ENCODE results near the gene CNTNAP2.
"Not testable (repeated sequence)": the region's sequence is repeated elsewhere in the genome, so short reads cannot be mapped to it uniquely, and the experiment has no call there.

Gene CNTNAP2

GRCh38 chr7:148397056-148397455, 2280.5 kb downstream of the CNTNAP2 start:
- DNase-seq, result no peak

GRCh38 chr7:148397551-148397950, 2280.9 kb downstream of the CNTNAP2 start:
- no peak for DNase-seq

GRCh38 chr7:148397985-148398384, 2281.4 kb downstream of the CNTNAP2 start:
- no peak for DNase-seq

GRCh38 chr7:148398844-148399365, 2282.3 kb downstream of the CNTNAP2 start:
- no peak for DNase-seq

- DNase-seq, result no peak
Measured at GRCh38 chr7:148400101-148400500, 2283.5 kb downstream of the CNTNAP2 start.

- DNase-seq, result no peak
Measured at GRCh38 chr7:148402159-148402558, 2285.6 kb downstream of the CNTNAP2 start.

GRCh38 chr7:148403466-148403993, 2286.9 kb downstream of the CNTNAP2 start:
- DNase-seq, result no peak

GRCh38 chr7:148408307-148408706, 2291.7 kb downstream of the CNTNAP2 start:
- DNase-seq, result no peak

- DNase-seq, result no peak
Measured at GRCh38 chr7:148410905-148411304, 2294.3 kb downstream of the CNTNAP2 start.

- no peak for DNase-seq
Measured at GRCh38 chr7:148412691-148413090, 2296.1 kb downstream of the CNTNAP2 start.

GRCh38 chr7:148419856-148420832, 2303.5 kb downstream of the CNTNAP2 start:
- no peak for DNase-seq

- no peak for DNase-seq
Measured at GRCh38 chr7:148422030-148422429, 2305.4 kb downstream of the CNTNAP2 start.

- DNase-seq, result not testable (repeated sequence)
Measured at GRCh38 chr7:148426393-148426792, 2309.8 kb downstream of the CNTNAP2 start.

GRCh38 chr7:148430690-148431089, 2314.1 kb downstream of the CNTNAP2 start:
- DNase-seq, result not testable (repeated sequence)

- DNase-seq, result no peak
Measured at GRCh38 chr7:148433521-148434180, 2317.1 kb downstream of the CNTNAP2 start.

- no peak for DNase-seq
Measured at GRCh38 chr7:148434181-148434757, 2317.7 kb downstream of the CNTNAP2 start.

GRCh38 chr7:148434887-148435286, 2318.3 kb downstream of the CNTNAP2 start:
- no peak for DNase-seq

GRCh38 chr7:148435715-148436114, 2319.1 kb downstream of the CNTNAP2 start:
- no peak for DNase-seq

- no peak for DNase-seq
Measured at GRCh38 chr7:148436135-148436534, 2319.5 kb downstream of the CNTNAP2 start.

- no peak for DNase-seq
Measured at GRCh38 chr7:148436571-148436970, 2320.0 kb downstream of the CNTNAP2 start.

GRCh38 chr7:148437043-148437442, 2320.4 kb downstream of the CNTNAP2 start:
- no peak for DNase-seq

- no peak for DNase-seq
Measured at GRCh38 chr7:148442141-148442655, 2325.6 kb downstream of the CNTNAP2 start.

- no peak for DNase-seq
Measured at GRCh38 chr7:148442933-148443332, 2326.3 kb downstream of the CNTNAP2 start.

Data from Kasumi-1 (cell line).